GM18858 (cell line): ENCODE data around the gene AFAP1.

Experiments used
- ATAC-seq: cut with Tn5 transposase; IDR thresholded peaks from one replicate; pipeline ENCODE4 v1.9.1; 2021; ENCODE audit not compliant: unreplicated experiment

Gene AFAP1

DNA sequence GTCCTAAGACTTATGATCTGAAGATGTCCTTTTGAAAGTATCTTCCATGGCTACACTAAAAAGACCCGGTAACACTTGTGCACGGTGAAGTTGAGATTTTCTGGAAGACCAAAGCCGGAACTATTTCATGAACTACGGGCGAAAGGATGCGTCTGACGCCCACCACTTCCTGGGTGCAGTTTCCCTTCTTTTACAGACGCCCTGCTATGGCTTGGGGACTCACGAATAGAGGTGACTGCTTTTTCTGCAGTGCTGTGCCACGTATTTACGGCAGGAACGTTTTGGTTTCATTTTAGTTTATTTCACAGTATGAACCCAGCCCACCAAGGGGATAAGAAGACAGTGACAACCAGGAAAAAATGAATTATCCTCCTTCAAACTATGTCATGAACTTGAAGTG lies 180.4 kb downstream of the AFAP1 start:
- ATAC-seq, result no peak

DNA sequence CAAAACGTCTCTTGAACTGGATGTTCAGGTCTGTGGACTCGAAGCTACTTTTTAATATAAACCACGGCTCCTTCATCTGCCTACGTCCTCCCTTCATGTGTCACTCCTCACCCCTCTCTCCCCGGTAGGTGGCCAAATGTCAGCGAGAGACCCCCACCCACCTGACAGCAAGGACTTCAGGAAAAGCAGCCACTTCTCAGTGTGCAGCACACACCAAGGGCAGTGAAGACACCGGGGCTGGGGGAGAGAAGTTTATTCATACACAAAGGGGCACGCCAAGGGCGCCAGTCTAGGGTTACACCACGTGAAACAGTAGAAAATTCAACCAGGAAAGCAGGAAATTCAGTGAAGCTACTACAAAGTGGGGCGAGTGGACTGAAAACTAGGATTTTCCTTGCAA lies 181.2 kb downstream of the AFAP1 start:
- no peak for ATAC-seq

DNA sequence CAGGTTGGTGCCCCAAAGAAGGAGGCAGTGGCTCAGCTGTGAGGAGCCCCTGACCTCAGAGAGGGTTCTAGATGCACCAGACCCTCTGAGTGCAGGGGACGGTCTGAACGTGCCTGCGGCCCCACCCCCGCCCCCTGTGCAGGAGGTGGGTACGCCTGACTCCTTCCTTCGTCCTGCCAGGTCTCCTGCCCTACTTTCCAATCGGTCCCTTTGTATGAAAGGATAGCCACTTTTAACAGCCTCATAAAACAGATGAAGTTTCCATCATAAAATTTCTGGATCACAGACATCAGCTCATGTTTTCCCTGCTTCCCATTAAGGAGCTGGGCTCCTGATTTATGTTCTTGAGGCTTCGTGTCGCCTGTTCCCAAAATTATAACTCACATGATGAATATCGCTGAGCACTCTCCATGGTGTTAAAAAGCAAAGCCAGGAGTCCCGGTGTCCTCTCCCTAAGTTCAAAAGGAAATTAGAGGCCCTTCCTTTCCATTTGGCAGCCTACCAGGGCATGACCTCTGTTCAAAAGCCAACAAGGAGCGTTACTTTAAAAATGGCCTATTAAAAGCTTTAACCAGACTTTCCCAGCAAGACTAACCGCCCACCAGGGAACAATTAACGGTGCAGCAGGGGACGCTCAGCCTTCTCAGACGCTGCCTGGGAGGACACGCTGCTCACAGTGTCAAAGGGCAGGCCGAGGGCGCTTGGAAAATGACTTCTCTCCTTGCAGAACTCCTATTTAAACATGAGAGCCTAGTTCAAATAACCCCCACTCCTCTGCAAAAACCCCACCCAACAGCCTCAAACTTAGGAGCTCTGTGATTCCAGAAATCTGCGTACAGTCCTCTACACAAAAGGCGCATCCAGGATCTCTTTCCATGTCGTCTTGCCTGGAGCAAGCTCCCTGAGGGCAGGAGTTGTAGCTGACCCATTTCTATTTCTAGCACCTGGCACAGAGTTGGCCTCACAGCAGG lies 181.9 kb downstream of the AFAP1 start:
- ATAC-seq, result no peak

DNA sequence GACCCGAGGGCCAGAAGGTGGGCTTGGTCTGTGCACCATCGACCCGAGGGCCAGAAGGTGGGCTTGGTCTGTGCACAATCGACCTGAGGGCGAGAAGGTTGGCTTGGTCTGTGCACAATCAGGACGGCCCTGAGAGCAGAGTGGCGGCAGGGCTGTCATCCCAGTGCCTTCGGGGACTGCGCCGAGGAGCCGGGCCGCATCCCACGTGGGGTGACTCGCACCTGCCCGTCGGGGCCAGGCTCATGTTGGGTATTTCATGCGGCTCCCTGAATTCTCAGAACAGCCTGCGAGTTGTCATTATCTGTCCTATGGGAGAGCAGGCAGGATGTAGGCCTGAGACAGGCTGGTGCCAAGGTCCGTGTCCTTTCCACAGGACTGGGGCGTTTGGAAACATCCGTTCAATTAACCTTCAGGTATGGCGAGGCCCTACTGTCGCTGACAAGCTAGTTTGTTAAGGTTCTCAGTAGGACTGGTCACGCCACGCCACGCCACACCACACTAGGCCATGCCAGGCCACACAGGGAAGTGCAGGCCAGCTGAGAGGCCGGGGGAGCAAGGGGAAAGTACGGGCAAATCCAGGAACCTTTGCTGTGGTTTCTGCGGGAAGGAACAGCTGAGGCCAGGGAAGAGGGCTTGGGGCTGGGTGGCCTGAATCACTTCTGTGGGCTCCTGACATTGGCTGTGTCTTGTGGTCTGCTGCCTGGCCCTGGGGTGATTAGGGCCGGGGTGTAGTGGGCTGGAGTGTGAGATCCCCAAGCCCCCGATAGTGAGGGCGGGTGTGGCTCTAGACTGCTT lies 182.9 kb downstream of the AFAP1 start:
- no peak for ATAC-seq

DNA sequence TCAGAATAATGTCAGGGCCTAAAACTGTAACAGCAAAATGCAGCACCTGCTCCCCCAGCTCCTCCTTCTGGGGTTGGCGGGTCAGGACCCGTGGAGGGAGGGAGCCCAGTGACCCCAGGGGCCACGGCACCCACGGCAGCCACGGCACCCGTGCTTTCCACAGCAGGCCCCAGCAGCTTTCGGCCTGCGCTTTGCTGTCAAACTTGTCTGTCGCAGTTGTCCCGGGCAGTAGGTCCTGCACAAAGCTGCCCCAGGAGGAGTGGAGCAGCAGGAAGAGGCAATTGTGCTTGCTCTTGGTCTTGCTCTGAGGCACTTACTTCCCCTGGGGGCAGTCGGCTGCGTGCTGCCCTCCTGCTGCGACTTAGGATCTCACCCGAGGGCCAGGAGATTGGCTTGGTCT lies 183.6 kb downstream of the AFAP1 start:
- no peak for ATAC-seq

DNA sequence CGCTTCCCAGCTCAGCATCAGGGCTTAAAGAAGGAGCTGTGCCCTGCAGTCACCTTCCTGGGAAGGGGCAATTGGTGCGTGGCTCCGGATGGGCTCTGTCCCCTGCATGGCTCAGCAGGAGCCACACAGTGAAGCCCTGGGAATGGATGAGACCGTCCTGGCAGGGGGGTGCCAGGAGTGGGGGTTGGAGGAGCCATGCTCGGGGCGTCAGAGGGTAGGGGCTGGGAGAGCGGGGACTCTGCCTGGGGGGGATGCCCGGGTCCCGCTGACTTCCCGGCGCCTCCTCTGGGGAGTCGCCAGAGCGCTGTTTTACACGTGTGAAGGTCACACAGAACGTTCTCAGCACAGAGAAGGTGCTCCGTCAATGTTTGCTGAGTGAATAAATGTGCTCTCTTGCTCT lies 184.1 kb downstream of the AFAP1 start:
- no peak for ATAC-seq

DNA sequence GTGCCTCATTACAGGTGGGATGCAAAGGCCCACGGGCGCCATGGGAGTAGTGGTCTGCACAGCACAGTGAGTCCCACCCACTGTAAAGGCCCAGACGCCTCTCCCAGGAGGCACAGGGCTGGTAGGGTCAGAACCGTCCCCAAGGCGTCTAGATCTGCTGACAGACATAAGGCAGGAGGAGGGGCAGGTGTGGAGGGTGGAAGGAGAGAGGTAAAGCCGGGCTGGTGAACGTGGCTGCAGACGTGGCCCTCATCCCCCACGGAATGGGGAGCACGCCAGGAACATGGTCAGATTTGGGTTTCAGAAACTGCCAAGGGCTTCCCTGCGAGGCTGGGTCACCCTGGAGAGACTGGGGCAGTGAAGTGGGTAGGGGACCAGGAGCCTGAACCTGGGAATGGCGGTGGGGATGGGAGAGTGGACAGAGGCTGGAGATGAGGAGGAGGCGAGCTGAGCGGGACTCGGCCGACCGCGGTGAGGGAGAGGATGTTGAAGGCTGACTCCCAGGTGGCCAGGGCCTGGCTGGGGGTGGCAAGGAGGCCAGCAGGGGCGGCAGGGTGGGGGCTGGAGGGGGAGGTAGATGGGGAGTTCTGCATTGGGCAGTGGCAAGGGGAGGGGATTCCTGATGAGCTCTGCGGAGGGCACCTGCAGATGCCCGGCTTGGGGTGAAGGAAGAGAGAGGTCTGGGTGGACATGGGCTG lies 184.9 kb downstream of the AFAP1 start:
- ATAC-seq, result no peak

DNA sequence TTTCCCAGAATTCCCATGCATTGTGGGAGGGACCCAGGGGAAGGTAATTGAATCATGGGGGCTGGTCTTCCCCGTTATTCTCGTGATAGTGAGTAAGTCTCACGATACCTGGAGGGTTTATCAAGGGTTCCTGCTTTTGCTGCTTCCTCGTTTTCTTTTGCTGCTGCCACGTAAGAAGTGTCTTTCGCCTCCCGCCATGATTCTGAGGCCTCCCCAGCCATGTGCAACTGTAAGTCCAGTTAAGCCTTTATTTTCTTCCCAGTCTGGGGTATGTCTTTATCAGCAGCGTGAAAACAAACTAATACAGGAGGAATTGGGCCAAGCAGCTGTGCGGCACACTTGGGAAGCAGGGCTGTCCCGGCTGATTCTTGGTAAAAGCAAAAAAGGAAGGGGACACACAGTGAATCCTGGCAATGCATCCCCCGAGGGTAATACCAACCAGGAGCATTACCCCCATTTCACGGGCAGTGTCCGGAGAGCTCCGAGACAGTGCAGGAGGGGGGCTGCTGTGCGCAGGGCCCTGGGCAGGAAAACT lies 185.7 kb downstream of the AFAP1 start:
- ATAC-seq, result no peak

DNA sequence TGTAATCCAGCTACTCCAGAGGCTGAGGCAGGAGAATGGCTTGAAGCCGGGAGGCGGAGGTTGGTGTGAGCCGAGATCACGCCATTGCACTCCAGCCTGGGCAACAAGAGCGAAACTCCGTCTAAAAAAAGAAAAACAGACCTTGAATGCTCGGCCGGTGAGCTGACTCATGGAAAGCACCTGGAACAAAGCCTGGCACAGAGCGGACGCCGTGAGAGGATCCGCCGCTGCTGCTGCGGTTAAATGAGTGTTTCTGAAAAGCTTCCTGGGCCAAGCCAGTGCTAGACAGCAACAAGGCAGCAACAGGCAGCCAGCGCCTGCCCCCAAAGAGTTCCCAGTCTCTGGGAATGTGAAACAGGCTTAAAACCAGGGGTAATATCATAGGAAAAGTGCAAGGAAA lies 186.4 kb downstream of the AFAP1 start:
- no peak for ATAC-seq

DNA sequence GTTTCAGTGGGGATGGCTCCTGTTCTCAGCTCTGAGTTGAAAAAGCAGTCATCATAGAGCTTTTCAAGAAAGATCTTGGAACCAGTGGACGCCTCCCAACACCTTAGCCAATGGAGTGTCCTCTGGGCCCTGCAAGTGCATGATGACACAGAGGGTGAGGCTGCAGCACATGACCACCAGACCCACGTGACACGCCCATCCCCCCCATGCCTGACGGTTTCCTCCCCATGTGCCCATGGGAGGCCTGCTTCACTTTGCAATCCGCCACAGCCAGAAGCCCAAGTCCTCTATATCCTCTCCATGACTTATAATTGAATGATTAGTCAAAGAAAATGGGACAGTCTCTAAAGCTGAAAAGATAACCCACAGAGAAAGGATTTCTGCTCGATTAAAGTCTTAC lies 187.0 kb downstream of the AFAP1 start:
- no peak for ATAC-seq

DNA sequence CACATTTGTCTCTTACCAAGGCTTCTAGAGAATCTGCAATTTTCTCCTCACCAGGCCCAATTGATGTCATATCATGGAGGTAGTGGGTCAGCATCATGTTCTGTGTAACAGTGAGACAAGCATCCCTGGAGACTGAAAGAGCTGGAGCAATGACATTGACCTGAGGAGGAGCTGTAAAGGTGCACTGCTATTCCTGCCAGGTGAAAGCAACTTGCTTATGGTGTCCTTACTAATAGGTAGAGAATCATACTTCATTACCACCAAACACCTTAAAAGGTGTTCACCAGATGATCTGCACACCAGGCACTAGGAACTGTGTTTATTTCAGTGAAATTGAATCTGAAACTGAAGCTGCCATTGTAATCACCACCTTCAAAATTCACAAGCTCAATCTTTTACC lies 188.7 kb downstream of the AFAP1 start:
- no peak for ATAC-seq

DNA sequence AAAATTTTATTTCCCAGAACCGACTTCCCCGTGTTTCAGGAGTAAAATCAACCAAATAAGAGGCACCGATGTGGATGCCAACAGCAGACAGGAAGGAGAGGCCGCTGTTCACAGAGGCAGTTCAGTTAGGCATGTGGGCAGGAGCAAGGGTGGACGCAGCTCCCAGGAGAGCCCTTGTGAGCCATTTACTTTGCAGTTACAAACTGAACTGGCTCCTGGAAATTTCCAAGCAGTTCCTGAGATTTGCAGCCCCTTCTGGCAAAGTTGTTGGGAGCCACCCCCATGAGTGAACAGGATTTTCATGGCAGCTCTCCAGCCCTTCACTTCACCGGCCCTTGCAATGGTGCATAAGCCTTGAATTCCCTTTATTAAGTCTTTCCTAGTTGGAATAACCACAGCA lies 189.1 kb downstream of the AFAP1 start:
- ATAC-seq, result no peak

DNA sequence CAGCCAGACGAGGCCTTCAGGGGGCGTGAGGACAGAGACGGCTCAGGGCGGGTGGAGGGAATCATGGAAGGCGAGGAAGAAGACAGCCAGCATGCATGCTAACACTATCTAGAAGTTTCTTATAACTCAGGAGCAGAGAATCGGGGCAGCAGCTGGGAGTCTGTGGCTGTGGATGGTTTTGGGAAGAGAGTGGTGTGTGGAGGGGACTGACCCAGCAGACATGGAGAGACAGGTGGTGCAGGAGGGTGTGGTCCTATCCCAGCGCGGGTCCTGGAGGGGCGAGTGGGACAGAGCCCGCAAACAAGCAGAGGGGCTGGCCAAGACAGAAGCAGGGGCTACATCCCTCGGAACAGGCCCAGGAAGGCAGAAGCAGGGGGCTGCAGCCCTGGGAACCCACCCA lies 192.1 kb downstream of the AFAP1 start:
- ATAC-seq, result no peak

DNA sequence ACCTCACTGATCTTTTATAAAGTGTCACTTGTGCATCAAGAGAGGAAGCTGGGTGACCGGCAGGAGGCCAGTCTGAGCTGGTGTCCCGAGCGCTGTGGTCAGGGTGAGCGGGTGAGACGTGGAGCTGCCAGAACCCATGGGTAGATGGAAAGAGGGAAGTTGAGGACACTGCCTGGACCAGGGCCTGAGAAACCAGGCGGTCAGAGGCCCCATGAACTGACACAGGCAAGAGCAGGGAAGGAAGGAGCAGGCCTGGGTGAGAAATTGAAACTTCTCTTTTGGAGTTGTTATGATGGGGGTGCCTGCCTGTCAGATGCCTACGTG lies 192.6 kb downstream of the AFAP1 start:
- no peak for ATAC-seq

DNA sequence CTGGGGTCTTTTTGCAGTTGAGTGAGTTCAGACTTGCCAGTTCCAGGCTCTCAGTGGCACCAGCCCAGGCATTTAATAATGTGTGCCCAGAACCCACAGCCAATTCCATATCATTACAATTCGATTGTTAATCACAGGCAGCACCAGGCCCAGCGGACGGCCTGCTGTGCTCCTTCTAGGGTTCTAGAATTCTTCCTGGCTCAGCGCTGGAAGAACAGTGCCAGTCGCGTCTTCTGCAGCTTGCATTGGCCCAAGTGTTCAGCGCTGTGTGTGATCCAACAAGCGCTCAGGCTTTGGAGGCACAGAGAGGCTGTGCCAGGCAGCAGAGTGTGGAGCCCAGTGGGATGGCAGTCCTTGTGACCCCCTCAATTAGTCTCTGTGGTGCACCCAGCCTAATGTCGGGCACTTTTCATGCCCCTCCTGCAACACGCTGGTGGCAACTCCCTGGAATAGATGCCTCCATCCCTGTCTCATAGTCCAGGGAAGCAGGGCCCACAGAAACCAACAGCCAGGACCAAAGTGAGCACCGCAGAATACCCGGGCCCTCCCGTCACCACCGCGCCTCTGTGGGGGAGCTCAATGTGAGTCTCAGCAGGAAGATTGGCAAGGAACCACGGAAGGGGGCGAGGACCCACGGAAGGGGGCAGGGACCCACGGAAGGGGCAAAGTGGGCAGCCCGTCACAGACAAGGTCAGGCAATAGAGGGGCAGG lies 193.2 kb downstream of the AFAP1 start:
- no peak for ATAC-seq

DNA sequence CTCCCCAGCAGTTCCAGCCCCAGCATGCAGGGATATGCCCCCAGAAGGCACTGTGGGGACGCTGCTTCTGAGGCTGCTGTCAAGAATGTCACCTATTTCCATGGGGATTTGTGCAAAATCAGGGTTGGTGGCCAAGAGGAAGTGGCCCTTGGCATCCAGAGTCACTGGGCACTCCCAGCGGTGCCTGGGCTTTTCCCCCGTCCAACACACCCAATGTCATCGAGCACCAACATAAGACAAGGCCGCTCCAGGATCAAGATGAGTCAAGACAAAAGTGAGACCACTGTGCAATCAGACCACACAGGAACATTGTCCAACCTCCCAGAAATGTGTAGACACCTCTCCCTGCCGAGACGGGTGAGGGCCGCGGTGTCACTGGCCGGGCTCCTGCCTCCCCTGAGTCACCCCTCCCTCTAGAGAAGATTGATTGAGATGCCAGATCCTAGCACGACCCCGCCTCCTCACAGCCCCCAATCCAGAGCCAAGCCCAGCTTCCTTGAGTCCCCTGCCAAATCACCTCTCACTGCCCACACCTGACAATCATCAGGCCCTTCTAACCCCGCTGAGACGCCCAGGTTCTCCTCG lies 194.3 kb downstream of the AFAP1 start:
- no peak for ATAC-seq

DNA sequence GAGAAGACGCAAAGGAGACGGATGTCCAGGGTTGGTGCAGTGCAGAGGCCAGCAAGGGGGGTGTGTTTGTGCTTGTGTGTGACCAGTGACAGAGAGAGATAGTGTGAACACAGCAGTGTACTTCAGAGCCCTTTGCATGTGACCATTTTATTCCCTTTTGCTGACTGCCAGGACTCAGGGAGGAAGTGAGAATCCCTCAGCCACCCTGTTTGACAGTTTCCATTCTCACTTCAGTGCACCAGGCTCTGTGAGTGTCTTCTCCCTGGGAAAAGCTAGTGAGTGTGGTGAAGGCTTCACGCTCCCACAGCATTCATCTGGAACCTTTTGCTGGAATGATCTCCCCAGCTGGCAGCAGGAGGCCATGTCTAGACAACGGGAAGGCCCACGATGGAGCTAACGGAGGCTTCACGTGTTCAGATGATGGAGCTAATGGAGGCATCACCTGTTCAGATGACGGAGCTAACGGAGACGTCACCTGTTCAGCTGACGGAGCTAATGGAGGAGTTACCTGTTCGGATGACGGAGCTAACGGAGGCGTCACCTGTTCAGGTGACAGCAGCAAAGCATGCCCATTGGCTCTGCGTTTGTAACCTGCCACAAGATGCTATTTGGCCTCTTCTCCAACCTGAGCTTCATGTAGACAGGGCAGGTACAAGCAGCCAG lies 195.4 kb downstream of the AFAP1 start:
- ATAC-seq, result peak; percentile 53

DNA sequence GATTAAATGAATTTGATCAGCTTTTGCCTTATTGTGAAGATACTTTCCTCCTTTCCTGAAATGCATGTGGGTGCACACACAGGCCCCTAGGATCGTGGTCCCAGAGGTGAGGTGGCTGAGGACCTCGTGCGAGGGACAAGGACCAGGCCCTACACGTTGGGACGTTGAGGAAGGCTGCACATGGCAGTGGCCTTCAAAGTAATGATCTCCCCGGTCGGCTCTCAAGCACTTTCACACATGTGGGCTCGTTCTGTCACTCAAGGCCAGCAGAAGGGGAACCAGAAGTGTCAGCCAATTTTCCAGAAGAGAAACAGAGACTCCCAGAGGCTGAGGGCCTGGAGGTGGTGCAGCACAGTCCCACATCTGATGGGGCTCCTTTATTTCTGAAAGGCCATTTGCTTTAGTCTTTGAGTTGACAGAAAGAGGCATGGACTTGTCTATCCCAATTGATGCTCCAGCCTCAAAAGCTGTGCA lies 196.8 kb downstream of the AFAP1 start:
- no peak for ATAC-seq

DNA sequence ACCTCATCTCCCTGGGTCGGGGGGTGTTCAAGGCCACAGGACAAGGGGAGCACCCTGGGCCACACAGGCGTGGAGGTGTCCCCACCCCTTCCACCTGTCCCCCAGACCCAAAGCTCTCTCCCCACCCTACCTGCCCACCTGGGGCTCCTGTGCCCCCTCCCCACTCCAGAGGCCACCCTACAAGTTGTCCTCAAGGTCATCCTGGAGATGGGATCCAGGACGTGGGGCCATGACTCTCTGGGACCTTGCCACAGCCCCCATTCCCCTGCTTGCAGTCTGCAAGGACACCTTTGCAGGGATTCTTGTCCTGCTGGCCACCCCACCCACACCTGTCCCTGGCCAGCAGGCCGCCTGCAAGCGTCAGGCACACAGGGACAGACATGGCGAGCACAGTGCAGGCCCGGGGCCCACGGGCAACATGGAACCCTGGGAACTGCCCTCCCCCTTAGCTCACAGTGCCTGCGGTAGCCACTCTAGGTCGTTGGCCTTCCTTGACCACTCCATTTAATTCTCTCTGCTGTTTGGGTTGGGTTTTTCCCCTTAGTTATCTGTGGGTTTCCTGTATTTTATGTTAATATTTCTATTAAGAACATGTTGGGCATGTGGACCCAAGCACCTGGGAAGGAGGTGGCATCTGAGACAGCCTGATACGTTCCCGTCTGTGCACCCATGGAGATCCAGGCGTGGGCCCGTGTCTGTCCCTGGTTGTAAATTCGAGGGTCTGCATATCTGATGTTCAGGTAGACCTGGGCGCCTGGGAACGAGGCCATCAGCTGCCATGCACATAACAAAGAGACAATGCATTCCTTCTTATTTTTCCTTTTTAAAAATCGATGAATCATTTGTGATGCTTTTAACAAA lies 197.5 kb downstream of the AFAP1 start:
- no peak for ATAC-seq
